Measurements from ENCODE around the gene LTBP1. TPM values are rescaled to one million over a fixed set of nuclear protein-coding genes. Genes with fewer than 3 reads are reported as not detected.
"Not testable (repeated sequence)": the region's sequence is repeated elsewhere in the genome, so short reads cannot be mapped to it uniquely, and the experiment has no call there.

LTBP1 gene
- total RNA-seq, 2 experiments from 2014 or later = 0.03 to 0.24 TPM

DNA sequence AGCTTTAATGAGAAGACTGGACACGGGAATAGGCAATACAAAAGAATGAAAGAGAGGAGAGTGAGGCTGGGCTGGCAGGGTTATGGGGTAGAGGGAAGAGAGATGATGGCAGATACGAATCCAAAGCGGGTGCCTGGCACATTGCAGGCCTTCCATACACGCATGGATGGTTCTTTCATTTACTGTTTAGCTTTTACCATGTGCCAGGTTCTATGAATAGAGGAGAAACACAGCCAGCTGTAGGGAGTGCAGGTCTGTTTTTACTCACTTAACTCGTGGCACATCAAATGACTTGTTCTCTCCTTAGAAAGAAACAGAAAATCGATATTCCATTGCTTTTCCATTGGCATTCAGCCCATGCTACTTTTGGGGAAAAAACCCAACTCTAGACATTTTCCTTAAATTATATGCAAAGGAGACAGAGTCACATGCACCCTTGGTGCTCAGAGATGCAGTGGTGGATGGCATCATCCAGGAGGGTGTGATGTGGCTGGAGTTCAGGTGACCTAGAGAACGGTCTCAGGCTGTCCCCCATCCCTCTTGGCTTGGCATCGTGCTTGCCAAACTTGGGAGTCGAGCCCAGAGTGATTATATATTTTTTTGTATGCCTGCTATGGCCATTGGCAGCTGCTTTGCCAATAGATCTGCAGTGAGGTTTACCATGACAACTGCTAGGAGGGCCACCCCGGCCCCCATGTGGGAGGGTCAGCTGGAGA is 6.2 kb downstream of the LTBP1 start:
- H3K27ac Mint-ChIP-seq = no peak overlapping the region
- H3K27me3 Mint-ChIP-seq (ENCODE audit: low read depth) = peaks cover 37% of the 10 kb centered on the region
- peaks cover 7% of the 10 kb centered on the region for H3K4me1 Mint-ChIP-seq (ENCODE audit: low read depth)
- H3K36me3 Mint-ChIP-seq (ENCODE audit: low read depth) = no peaks in the 10 kb centered on the region
- DNase-seq = no peak
- no peak overlapping the region for H3K4me3 Mint-ChIP-seq
- no peak for ATAC-seq
- POLR2A ChIA-PET = no interaction called here
- CTCF ChIA-PET = no interaction called here
- no peaks in the 10 kb centered on the region for H3K9me3 Mint-ChIP-seq (ENCODE audit: insufficient read depth)

DNA sequence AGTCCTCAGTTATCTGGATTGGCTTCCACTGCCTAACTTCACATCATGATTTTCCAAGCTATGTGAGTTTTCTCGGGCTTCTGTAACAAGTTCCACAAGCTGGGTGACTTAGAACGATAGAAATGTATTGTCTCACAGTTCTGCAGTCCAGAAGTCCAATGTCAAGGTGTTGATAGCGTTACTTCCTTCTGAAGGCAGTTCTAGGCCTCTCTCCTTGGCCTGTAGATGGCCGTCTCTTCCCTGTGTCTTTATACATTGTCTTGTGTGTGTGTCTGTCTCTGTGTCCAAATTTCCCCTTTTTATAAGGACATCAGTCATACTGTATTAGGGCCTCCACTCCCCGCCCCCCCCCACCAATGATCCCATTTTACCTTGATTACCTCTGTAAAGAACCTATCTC is 7.5 kb downstream of the LTBP1 start:
- H3K36me3 Mint-ChIP-seq (ENCODE audit: low read depth) = no peaks in the 10 kb centered on the region
- DNase-seq = no peak
- peaks cover 25% of the 10 kb centered on the region for H3K27me3 Mint-ChIP-seq (ENCODE audit: low read depth)
- no peaks in the 10 kb centered on the region for H3K9me3 Mint-ChIP-seq (ENCODE audit: insufficient read depth)
- CTCF ChIA-PET = no interaction called here
- peaks cover 4% of the 10 kb centered on the region for H3K4me1 Mint-ChIP-seq (ENCODE audit: low read depth)
- POLR2A ChIA-PET = no interaction called here
- ATAC-seq = no peak
- H3K27ac Mint-ChIP-seq = no peak overlapping the region
- no peak overlapping the region for H3K4me3 Mint-ChIP-seq

DNA sequence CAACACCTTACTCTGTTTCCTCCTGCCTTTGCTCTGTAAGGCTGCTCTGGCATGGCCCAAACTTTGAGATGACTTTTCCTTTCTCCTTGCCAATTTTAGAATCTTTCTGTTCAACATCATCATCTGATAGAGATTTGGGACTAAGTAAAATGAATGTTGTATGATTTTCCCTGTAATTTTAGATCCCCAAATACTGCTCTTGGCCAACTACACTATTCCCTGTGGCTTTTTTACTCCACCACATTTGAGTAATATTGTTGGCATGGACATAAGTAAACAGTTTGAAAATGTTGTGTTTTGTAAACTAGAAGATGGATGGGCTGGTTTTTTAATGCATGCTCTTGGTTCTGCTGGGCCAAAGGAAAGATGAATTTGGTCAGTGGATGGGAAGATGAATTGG is 12.1 kb downstream of the LTBP1 start:
- ATAC-seq = no peak

DNA sequence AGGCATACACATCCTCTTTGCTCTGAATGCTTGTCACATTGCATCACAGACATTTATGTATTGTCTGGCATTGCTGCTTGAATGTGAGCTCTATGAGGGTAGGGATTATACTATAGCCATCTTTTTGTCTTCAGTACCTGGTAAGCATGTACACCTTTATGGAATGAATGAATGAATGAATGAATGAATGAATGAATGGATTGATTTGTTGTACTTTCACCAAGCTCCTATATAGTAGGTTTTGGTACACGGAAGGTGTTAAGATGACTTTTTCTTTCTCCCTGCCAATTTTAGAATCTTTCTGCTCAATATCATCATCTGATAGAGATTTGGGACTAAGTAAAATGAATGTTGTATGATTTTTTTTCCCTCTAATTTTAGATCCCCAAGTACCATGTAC is 13.5 kb downstream of the LTBP1 start:
- DNase-seq (no peak), ATAC-seq (no peak)
- peaks cover 5% of the 10 kb centered on the region for H3K27me3 Mint-ChIP-seq (ENCODE audit: low read depth)
- H3K9me3 Mint-ChIP-seq (ENCODE audit: insufficient read depth) = no peaks in the 10 kb centered on the region
- no peak overlapping the region for H3K27ac Mint-ChIP-seq
- no peak overlapping the region for H3K4me3 Mint-ChIP-seq
- no peaks in the 10 kb centered on the region for H3K4me1 Mint-ChIP-seq (ENCODE audit: low read depth)
- ChIA-PET CTCF (no interaction called here), POLR2A (no interaction called here)
- H3K36me3 Mint-ChIP-seq (ENCODE audit: low read depth) = no peaks in the 10 kb centered on the region

More for the DNA sequence above, 12.1 kb downstream of the LTBP1 start:
- Mint-ChIP-seq H3K27me3 (ENCODE audit: low read depth) (peaks cover 7% of the 10 kb centered on the region), H3K4me3 (no peak overlapping the region), H3K27ac (no peak overlapping the region), H3K9me3 (ENCODE audit: insufficient read depth) (no peaks in the 10 kb centered on the region), H3K36me3 (ENCODE audit: low read depth) (no peaks in the 10 kb centered on the region), H3K4me1 (ENCODE audit: low read depth) (no peaks in the 10 kb centered on the region)
- CTCF ChIA-PET = no interaction called here
- POLR2A ChIA-PET = no interaction called here
- no peak for DNase-seq

DNA sequence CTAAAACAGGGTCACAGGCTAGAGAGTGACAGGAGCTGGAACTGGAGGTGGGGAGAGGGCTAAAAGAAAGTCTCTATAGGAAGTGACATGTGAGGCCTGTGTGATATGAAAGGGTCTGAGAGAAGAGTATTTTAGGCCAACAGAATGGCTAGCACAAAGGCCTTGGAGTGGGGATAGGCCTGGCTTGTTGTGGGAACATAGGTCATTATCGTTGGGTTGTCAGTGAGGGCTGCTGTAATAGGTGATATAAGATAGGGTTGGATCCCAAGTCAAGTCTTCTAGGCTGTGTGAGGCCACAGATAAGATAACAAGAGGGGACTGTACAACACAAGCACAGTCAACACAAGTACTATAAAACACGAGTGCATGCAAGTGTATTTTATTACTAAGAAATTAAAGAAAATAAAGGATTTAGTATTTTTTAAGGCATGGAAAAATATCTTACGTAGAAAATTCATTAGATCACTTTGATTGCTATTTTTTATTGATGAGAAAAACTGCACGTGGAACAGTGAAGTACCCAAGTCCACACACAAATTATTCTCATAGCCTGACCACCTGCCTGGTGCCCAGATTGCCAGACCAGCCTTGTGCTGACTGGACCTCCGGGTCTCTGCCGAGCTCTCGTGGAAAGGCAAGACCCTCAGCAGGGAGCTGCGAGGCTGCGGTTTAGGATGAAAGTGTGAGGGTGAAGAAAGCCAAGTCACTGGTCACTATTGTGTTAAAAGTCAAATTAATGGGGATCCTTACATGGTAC is 14.1 kb downstream of the LTBP1 start:
- Mint-ChIP-seq H3K4me3 (no peak overlapping the region), H3K4me1 (ENCODE audit: low read depth) (no peaks in the 10 kb centered on the region), H3K36me3 (ENCODE audit: low read depth) (no peaks in the 10 kb centered on the region), H3K27ac (no peak overlapping the region), H3K9me3 (ENCODE audit: insufficient read depth) (no peaks in the 10 kb centered on the region), H3K27me3 (ENCODE audit: low read depth) (peaks cover 11% of the 10 kb centered on the region)
- no peak for ATAC-seq
- POLR2A ChIA-PET = no interaction called here
- CTCF ChIA-PET = no interaction called here
- DNase-seq = no peak

DNA sequence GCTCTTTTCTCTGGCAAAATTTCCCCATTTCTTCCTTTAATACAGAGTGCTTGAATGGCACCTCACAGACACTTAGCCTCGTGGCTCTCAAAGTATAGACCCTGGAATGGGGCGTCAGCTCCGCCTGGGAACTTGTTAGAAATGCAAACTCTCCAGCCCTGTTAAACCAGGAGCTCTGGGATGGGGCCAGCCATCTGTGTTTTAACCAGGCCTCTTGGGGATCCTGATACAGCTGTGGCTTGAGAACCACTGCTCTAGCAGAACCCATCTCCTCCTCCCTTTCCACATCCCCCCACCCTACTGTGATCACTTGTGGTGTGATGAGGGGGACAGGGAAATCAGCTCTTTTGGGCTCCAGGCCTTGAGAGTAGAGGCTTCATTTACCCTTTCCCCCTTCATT is 15.9 kb downstream of the LTBP1 start:
- ChIA-PET CTCF (no interaction called here), POLR2A (no interaction called here)
- no peaks in the 10 kb centered on the region for H3K36me3 Mint-ChIP-seq (ENCODE audit: low read depth)
- DNase-seq (no peak), ATAC-seq (no peak)
- no peaks in the 10 kb centered on the region for H3K9me3 Mint-ChIP-seq (ENCODE audit: insufficient read depth)
- no peaks in the 10 kb centered on the region for H3K4me1 Mint-ChIP-seq (ENCODE audit: low read depth)
- no peak overlapping the region for H3K27ac Mint-ChIP-seq
- no peak overlapping the region for H3K4me3 Mint-ChIP-seq
- H3K27me3 Mint-ChIP-seq (ENCODE audit: low read depth) = peaks cover 14% of the 10 kb centered on the region

DNA sequence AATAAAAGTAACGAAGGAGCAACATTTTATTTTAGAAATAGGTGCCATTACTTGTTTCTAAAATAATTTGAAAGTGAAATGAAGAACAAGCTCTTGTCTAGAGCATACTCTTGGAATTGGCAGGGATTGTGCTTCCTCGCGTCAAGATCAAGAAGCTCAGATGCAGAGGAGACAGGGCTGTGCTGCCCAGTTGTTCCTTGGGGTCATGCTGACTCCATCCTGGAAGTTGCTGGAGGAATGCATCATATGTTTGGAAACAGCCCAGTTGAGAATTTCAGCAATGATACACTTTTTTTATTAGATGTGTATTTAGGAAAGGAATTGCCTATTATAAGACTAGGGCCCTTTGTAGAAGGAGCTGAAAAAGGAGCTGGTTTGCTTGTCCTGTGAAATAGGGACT is 17.2 kb downstream of the LTBP1 start:
- H3K4me1 Mint-ChIP-seq (ENCODE audit: low read depth) = no peaks in the 10 kb centered on the region
- no peaks in the 10 kb centered on the region for H3K36me3 Mint-ChIP-seq (ENCODE audit: low read depth)
- no peak for DNase-seq
- H3K4me3 Mint-ChIP-seq = no peak overlapping the region
- ChIA-PET POLR2A (no interaction called here), CTCF (no interaction called here)
- no peak for ATAC-seq
- no peak overlapping the region for H3K27ac Mint-ChIP-seq
- H3K27me3 Mint-ChIP-seq (ENCODE audit: low read depth) = peaks cover 15% of the 10 kb centered on the region
- H3K9me3 Mint-ChIP-seq (ENCODE audit: insufficient read depth) = no peaks in the 10 kb centered on the region

DNA sequence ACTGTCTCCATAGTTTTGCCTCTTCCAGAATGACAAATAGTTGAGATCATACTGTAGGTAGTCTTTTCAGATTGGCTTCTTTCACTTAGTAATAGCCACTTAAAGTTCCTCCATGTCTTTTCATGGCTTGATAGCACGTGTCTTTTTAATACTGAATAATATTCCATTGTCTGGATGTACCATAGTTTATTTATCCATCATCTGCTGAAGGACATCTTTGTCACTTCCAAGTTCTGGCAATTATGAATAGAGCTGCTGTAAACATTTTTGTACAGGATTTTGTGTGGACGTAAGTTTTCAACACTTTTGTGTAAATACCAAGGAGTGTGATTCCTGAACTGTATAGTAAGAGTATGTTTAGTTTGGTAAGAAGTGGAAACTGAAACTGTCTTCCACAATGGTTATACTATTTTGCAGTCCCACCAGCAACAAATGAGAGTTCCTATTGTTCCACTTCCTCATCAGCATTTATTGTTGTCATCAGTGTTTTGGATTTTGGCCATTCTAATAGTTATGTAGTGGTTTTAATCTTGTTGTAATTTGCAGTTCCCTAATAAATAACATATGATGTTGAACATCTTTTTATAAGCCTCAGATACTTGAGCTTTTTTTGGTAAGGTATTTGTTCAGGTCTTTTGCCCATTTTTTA is 18.9 kb downstream of the LTBP1 start:
- Mint-ChIP-seq H3K36me3 (ENCODE audit: low read depth) (no peaks in the 10 kb centered on the region), H3K4me1 (ENCODE audit: low read depth) (no peaks in the 10 kb centered on the region)
- CTCF ChIA-PET = no interaction called here

DNA sequence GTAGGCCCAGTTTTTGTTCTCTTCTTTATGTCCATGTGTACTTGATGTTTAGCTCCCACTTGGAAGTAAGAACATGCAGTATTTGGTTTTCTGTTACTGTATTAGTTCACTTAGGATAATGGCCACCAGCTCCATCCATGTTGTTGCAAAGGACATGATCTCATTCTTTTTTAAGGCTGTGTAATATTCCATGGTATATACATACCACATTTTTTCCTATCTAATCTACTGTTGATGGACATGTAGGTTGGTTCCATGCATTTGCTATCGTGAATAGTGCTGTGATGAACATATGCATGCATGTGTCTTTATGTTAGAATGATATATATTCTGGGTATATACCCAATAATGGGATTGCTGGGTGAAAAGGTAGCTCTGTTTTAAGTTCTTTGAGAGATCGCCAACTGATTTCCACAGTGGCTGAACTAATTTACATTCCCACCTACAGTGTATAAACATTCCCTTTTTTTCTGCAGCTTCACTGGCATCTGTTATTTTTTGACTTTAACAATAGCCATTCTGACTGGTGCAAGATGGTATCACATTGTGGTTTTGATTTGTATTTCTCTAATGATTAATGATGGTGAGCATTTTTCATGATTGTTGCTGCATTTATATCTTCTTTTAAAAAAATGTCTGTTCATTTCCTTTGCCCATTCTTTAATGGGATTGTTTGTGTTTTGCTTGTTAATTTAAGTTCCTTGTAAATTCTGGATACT is 22.9 kb downstream of the LTBP1 start:
- Mint-ChIP-seq H3K36me3 (ENCODE audit: low read depth) (no peaks in the 10 kb centered on the region), H3K9me3 (ENCODE audit: insufficient read depth) (no peaks in the 10 kb centered on the region), H3K4me3 (no peak overlapping the region), H3K27me3 (ENCODE audit: low read depth) (peaks cover 26% of the 10 kb centered on the region), H3K27ac (no peak overlapping the region), H3K4me1 (ENCODE audit: low read depth) (no peaks in the 10 kb centered on the region)
- no peak for ATAC-seq
- CTCF ChIA-PET = no interaction called here
- no peak for DNase-seq
- POLR2A ChIA-PET = no interaction called here

More for the DNA sequence above, 18.9 kb downstream of the LTBP1 start:
- POLR2A ChIA-PET = no interaction called here
- Mint-ChIP-seq H3K4me3 (no peak overlapping the region), H3K27ac (no peak overlapping the region), H3K9me3 (ENCODE audit: insufficient read depth) (no peaks in the 10 kb centered on the region), H3K27me3 (ENCODE audit: low read depth) (peaks cover 19% of the 10 kb centered on the region)
- DNase-seq (no peak), ATAC-seq (no peak)

DNA sequence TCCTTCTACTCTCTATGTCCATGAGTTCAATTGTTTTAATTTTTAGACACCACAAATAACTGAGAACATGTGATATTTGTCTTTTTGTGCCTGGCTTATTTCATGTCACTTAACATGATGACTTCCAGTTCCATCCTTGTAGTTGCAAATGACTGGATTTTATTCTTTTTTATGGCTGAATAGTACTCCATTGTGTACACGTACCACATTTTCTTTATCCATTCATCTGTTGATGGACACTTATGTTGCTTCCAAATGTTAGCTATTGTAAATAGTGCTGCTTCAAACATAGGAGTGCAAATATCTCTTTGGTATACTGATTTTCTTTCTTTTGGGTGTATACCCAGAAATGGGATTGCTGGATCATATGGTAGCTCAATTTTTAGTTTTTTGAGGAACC is 27.0 kb downstream of the LTBP1 start:
- ATAC-seq = not testable (repeated sequence)

DNA sequence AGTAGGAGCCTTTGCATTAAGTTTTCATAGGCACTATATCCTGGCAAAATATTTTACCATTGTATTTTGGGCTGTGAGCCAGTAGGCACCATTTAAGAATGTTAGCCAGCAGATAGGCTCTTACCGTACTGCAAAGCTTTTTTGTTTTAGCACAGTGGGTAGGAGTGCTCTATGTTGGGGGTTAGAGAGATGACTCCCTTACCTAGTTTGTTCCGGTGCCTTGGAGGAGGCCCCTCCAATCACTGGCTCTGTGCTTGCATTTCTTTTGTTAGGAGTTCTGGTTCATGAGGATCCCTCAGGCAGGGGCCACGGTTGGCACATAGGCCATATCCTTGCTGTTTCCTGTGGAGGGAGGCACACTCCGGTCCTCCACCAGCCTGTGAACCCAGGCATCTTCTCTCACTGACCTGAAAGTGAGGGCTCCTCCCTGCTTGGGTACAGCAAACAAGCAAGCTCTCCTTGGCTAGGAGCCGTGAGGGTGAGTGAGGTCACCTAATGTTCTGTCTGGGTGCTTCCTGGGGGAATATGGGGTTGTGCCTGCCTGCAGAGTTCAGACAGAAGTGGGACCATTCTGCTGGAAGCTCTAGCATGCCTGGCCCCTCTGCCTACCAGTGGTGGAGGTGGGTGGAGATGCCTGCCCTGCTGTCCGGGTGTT is 29.8 kb downstream of the LTBP1 start:
- ChIA-PET CTCF (no interaction called here), POLR2A (no interaction called here)
- no peak overlapping the region for H3K4me3 Mint-ChIP-seq
- peaks cover 6% of the 10 kb centered on the region for H3K9me3 Mint-ChIP-seq (ENCODE audit: insufficient read depth)
- ATAC-seq (no peak), DNase-seq (no peak)
- no peak overlapping the region for H3K27ac Mint-ChIP-seq
- peaks cover 12% of the 10 kb centered on the region for H3K27me3 Mint-ChIP-seq (ENCODE audit: low read depth)
- no peaks in the 10 kb centered on the region for H3K36me3 Mint-ChIP-seq (ENCODE audit: low read depth)
- H3K4me1 Mint-ChIP-seq (ENCODE audit: low read depth) = no peaks in the 10 kb centered on the region

More for the DNA sequence above, 27.0 kb downstream of the LTBP1 start:
- POLR2A ChIA-PET; DNase-seq; H3K4me1 Mint-ChIP-seq (ENCODE audit: low read depth); H3K9me3 Mint-ChIP-seq (ENCODE audit: insufficient read depth); H3K4me3 Mint-ChIP-seq; CTCF ChIA-PET; H3K36me3 Mint-ChIP-seq (ENCODE audit: low read depth); H3K27ac Mint-ChIP-seq: not testable (repeated sequence)
- H3K27me3 Mint-ChIP-seq (ENCODE audit: low read depth) = peaks cover 13% of the 10 kb centered on the region

Measured in activated CD8-positive, alpha-beta T cell treated with anti-CD3 and anti-CD28 coated beads, Interleukin-2, amount 10 ng/mL, durations not matched to agents 7 days and 5 days (primary cell).